GM10847 (cell line): ENCODE data around the gene ANKS1B.

Source experiments
- POLR2A ChIP-seq: IDR thresholded peaks from 2 replicates; pipeline ENCODE4 v1.6.1; 2011; ENCODE audit not compliant: insufficient read length; ENCODE audit errors: extremely low read depth

ANKS1B gene

GRCh38 chr12:98814254-98814653, 1170.5 kb downstream of the ANKS1B start:
- no peak for TF ChIP-seq POLR2A

DNA sequence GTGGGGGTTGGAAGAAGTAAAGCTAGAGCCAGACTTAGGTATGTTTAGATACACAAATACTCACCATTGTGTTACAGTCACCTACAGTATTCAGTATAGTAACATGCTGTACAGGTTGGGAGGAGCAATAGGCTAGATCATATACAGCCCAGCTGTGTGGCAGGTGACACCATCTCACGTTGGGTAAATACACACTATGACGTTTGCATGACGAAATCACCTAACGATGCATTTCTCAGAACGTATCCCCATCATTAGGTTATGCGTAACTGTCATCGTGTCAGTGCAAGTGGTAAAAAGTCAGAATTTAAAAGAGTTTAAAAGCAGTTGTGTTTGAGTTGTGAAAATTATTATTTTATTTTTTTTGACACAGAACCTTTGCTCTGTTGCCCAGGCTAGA, 1172.5 kb downstream of the ANKS1B start:
- TF ChIP-seq POLR2A: no peak

GRCh38 chr12:98808243-98808875, 1176.4 kb downstream of the ANKS1B start:
- TF ChIP-seq POLR2A: no peak

GRCh38 chr12:98807187-98807586, 1177.5 kb downstream of the ANKS1B start:
- TF ChIP-seq POLR2A: no peak

GRCh38 chr12:98803468-98804209, 1181.1 kb downstream of the ANKS1B start:
- TF ChIP-seq POLR2A: no peak

DNA sequence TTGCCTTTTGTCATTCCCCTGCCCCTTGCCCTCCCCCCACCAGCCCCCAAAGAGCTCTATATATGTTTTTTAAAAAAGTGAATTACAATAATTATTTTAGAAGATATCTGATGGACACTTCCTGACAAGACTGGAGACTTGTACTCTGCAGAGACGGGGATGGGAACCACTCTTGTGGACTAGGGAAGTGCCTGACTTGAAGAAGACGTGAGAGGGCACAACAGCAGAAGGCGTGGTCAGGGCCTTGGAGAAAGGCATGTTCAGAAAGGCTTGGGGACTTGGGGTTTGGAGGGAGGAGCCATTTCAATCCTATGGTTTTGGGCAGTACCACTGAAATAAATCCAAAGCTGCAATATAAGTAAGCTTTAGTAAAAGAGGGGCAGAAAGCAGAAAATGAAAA, 1184.9 kb downstream of the ANKS1B start:
- TF ChIP-seq POLR2A: no peak

GRCh38 chr12:98799146-98799810, 1185.5 kb downstream of the ANKS1B start:
- TF ChIP-seq POLR2A: no peak

DNA sequence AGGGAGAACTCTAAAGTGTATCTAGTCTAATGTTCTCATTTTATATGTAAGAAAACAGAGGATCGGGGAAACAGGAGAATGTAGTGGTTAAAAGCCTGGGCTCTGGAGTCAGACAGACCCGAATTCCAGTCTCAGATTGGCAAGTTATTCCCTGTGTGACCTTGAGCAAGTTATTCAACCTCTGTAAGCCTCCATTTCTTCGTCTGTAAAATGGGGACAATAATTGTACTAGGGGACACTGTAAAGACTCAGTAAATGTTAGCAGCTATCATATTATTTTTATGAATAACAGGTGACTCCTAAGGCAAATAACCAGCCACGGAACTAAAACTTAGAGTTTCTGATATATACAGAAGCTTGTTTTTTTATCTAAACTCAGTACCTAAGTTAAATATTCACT, 1187.5 kb downstream of the ANKS1B start:
- TF ChIP-seq POLR2A: no peak

DNA sequence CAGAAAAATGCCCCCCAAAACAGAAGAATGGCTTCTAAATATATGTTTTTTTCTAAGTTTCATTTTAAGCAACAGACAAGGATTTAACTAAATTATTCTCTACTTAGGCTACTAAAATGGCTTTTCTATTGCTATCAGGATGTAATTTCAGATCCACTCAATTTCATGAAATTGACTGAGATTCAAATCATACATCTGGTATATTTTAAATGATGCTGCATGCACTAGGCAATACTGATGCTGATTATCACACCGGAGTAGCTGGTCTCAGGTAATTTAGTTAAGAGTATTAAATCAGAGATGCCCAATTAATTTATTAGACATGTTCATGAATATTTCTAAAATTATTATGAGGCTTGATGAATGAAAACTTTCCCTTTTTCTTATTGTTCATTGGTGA, 1188.0 kb downstream of the ANKS1B start:
- no peak for TF ChIP-seq POLR2A

GRCh38 chr12:98793121-98793520, 1191.6 kb downstream of the ANKS1B start:
- no peak for TF ChIP-seq POLR2A

- no peak for TF ChIP-seq POLR2A
Measured at GRCh38 chr12:98791406-98791805, 1193.3 kb downstream of the ANKS1B start.

- no peak for TF ChIP-seq POLR2A
Measured at GRCh38 chr12:98788396-98788795, 1196.3 kb downstream of the ANKS1B start.

- no peak for TF ChIP-seq POLR2A
Measured at GRCh38 chr12:98786653-98787052, 1198.1 kb downstream of the ANKS1B start.

GRCh38 chr12:98783420-98783819, 1201.3 kb downstream of the ANKS1B start:
- no peak for TF ChIP-seq POLR2A

GRCh38 chr12:98780261-98780660, 1204.5 kb downstream of the ANKS1B start:
- TF ChIP-seq POLR2A: no peak

DNA sequence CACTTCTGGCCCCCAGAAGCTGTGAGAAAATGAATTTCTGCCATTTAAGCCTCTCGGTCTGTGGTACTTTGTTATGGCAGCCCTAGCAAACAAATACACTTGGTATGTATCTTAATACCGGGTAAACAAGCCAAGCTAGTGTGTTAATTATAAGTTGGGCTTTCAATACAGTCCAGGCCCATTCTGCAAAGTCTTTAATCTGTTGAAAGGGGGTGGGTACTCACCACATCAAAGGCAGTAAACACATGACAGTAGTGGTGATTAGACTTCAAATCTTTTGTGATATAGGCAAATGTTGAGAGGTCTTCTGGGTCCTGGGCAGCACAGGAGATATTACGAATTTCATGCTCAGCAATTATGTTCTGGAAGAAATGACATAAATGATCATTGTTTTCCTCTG, 1211.9 kb downstream of the ANKS1B start:
- TF ChIP-seq POLR2A: no peak
